Stimulated activated CD4-positive, alpha-beta T cell treated with anti-CD3 and anti-CD28 coated beads, TNF-alpha, amount 100 ng/mL, for 24 hours (primary cell): Measurements from ENCODE around the gene TRIP6.
"Not testable (repeated sequence)": the region's sequence is repeated elsewhere in the genome, so short reads cannot be mapped to it uniquely, and the experiment has no call there.

Experiments
- DNase-seq, 3 experiments: peaks; one replicate each; pipeline ENCODE4 v3.0.0-alpha.2; 2020; ENCODE audit warnings: low read depth in 3 of 3

TRIP6 gene

DNA sequence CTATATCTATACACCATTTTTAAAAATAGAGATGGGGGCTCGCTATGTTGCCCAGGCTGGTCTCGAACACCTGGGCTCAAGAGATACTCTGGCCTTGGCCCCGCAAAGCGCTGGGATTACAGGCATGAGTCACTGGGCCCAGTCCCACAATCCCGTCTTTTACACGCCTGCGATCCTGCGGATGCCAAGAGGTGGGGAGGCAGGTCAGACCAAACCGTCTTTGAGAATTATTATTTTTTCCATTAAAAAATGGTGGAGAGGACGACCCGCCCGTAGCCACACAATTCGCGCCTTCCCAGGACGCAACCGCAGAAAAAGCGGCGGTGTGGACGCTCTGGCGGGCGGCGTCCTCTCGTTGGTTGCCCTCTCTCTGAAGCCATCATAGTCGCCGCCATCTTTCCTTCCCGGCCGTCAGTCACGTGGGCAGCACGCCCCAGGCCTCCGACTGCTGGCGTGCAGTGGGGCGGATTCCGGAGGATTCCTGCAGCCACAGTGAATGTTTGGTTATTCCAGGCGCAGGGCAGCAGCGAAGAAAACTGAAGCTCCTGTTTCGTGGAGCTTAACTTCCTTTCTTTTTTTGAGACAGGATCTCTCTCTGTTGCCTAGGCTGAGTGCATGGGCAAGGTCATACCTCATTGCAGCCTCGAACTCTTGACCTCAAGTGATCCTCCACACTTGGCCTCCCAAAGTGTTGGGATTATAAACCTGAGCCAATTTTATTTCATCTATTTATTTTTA is 29.9 kb upstream of the TRIP6 start:
- DNase-seq = peak; percentile 64 to 80 (median 64)

DNA sequence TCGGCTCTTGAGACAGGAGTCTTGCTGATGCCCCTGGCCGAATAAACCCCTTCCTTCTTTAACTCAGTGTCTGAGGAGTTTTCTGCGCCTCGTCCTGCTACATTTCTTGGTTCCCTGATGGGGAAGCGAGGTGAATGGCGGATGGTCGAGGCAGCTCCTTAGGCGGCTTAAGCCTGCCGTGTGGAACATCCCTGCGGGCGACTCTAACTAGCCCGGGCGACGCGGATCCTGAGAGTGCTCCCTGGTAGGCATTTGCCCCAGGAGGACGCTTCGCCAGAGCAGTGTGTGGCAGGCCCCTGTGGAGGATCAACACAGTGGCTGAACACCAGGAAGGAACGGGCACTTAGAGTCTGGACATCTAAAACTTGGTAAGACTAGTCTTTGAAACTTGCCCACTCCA is 27.8 kb upstream of the TRIP6 start:
- DNase-seq = no peak

DNA sequence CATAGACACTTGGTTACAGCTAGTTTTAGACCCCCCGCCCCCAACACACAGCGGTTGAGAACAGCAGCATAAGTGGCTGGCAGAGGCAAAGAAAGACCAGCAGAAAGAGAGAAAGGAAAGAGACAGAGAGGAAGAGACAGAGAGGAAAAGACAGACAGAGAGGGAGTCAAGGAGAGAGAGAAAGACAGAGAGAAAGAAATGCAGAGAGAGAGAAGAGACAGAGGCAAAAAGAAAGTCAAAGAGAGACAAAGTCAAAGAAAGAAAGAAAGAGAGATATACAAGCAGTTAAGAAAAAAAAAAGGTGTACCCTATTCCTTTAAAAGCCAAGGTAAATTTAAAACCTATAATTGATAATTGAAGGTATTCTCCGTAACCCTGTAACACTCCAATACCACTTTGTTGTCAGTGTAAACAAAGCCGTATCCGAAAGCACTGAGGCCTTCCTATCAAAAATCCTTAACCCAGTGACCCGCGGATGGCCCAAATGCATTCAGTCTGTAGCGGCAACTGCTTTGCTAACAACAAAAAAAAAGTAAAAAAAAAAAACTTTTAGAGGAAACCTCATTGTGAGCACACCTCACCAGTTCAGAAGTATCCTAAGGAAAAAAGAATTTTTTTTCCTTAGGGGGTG is 26.6 kb upstream of the TRIP6 start:
- no peak for DNase-seq

DNA sequence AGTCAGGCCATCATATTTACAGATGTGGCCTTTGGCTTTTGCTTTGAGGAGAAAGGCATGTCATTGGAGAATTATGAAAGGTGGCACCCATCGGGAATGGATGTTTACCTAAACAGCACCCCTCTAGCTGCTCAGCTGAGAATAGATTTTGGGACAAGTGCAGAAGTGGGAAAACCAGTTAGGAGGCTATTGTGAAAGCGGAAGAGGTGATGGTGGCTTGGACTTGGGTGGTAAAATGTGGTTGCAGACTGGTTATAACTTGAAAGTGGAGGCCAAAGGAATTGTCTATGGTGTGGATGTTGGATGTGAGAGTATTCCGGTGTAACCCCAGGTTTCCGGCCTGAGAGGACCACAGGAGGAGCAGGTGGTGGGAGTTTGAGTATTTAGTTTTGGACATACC is 19.8 kb upstream of the TRIP6 start:
- DNase-seq = no peak

DNA sequence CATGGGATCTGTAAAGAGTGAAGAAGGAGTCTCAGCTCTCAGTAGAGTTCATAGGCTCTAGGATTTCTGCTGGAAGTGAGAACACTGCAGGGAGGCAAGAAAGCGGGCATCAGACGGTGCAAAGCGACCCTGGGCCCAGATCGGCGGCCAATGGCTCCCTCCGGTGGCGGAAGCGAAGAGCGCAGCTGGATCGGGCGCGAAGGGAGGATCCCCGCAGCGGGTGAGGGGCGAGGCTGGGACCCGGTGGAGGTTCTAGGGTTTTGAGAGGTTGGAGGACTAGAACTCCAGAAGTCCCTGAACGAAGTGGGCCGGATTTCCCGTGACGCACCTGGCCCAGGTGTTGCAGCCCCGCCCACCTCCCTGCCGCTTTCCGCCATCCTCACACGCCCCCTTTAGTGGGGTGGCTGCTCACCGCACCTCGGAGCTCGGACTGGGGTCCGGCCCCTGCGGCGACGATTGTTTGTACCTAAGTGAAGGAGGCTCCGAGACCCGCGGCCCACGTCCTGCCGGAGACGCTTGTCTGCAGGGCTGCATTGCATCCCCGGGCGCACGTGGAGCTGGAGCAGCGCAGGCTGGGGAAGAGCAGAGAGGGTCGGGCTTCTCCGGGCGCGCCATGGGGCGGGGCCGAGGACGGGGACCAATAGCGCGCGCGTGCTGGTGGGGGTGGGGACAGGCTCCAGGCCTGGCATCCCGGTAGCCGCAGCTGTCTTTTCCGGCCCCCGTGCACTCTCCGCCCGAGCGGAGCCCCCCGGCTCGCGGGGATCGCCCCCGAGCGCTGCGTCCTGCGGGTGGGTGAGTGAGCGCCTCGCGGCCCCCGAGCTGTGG is 14.9 kb upstream of the TRIP6 start, which contains the start of gene SLC12A9:
SLC12A9 (plus strand) TSS at position 666 of the 825 bp plus-strand sequence. CDS start 1,485 bp downstream, outside the sequence.
- DNase-seq = peak; percentile 73 to 90 (median 74)

DNA sequence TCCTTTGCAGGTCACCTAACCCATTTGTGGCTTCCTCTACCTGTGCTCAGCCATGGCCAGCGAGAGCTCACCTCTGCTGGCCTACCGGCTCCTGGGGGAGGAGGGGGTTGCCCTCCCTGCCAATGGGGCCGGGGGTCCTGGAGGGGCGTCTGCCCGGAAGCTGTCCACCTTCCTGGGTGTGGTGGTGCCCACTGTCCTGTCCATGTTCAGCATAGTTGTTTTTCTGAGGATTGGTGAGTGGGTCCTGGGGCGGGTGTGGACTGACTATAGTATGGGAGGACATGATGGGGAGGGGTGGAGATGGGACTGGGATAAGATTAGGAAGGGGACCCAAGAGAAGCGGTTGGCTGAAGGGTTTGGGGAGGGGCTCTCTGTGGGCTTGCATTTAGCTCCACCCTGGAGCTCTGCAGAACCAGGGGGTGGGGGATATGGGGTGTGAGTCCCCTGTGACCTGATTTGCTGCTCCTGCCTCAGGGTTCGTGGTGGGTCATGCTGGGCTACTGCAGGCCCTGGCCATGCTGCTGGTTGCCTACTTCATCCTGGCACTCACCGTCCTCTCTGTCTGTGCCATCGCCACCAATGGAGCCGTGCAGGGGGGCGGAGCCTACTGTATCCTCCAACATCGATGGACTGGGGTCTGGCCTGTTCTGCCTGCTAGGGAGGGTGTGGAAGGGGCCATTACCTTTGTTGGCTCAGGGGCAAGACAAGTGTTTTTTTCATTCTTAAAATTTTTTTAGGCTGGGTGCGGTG is 12.9 kb upstream of the TRIP6 start:
- DNase-seq = no peak

DNA sequence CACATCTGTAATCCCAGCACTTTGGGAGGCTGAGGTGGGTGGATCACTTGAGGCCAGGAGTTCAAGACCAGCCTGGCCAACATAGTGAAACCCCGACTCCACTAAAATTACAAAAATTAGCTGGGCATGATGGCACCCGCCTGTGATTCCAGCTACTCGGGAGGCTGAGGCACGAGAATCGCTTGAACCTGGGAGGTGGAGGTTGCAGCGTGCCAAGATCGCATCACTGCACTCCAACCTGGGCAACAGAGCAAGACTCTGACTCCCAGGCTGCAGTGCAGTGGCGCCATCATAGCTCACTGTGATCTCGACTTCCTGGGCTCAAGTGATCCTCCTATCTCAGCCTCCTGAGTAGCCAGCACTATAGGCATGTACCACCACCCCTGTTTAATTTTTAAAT is 12.3 kb upstream of the TRIP6 start:
- DNase-seq = not testable (repeated sequence)

DNA sequence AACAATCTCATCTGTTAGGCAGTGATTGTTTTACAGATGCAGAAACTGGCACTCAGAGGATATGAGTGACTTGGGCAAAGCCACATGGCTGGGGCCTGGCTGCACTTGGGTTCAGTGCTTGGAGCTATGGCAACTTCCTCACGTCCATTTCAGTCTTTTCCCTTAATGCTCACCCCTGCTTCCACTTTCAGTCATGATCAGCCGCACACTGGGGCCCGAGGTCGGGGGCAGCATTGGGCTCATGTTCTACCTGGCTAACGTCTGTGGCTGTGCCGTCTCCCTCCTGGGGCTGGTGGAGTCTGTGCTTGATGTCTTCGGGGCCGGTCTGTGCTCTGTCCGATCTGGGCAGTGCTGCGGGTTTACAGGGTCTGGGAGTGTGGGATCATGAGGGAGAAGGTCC is 11.7 kb upstream of the TRIP6 start:
- DNase-seq = no peak

DNA sequence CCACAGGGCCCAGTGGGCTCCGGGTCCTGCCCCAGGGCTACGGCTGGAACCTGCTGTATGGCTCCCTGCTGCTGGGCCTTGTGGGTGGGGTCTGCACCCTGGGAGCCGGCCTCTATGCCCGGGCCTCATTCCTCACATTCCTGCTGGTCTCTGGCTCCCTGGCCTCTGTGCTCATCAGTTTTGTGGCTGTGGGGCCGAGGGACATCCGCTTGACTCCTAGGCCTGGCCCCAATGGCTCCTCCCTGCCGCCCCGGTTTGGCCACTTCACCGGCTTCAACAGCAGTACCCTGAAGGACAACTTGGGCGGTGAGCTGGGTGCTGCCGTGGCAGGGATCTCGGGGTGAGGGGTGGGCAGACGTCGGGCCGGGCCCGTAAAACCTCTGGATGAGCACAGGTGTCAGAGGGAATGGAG is 10.3 kb upstream of the TRIP6 start:
- DNase-seq = no peak

DNA sequence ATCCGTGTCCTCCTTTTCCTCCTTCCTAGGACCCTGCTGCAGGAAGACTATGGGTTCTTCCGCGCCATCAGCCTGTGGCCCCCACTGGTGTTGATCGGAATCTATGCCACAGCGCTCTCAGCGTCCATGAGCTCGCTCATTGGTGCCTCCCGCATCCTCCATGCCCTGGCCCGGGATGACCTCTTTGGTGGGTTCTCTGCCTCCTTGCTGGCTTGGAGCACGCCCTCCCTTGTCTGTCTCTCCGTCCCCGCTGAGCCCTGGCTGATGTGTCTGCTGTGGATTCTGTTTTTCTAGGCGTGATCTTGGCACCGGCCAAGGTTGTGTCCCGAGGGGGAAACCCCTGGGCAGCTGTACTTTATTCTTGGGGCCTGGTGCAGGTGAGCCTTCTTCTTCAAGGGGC is 7.3 kb upstream of the TRIP6 start:
- DNase-seq = no peak

DNA sequence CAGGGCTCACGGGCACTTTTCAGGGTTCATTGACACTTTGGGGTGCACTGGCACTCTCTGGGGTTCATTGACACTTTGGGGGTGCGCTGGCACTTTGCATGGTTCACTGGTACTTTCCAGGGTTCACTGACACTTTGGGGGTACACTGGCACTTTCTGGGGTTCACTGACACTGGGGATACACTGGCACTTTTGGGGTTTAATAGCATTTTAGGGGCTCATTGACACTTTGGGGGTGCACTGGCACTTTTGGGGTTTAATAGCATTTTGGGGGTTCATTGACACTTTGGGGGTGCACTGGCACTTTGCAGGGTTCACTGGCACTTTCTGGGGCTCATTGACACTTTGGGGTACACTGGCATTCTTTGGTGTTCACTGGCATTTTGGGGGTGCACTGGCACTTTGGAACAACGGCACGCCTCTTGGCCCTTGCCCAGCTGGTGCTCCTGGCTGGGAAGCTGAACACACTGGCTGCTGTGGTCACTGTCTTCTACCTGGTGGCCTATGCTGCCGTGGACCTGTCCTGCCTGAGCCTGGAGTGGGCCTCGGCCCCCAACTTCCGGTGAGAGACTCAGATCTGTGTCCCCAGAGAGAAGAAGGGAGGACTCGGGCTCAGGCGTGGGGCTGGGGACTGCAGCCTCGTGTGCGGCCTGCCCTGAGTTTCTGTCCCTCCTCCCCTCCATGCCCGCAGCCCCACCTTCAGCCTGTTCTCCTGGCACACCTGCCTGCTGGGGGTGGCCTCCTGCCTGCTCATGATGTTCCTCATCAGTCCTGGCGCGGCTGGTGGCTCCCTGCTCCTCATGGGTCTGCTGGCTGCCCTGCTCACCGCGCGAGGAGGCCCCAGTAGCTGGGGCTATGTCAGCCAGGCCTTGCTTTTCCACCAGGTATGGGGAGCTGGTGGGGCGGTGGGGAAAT is 6.2 kb upstream of the TRIP6 start:
- DNase-seq = no peak

DNA sequence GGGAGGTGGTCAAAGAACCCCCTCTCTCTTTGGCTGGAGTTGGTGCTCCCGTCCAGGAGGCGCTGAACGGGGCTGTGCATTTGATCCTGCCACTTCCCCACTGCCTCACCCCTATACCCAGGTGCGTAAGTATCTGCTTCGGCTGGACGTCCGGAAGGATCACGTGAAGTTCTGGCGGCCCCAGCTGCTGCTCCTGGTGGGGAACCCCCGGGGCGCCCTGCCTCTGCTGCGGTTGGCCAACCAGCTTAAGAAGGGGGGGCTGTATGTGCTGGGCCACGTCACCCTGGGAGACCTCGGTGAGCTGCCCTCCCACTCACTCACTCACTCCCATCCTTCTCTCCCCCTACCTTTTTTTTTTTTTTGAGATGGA is 5.6 kb upstream of the TRIP6 start:
- DNase-seq = no peak

DNA sequence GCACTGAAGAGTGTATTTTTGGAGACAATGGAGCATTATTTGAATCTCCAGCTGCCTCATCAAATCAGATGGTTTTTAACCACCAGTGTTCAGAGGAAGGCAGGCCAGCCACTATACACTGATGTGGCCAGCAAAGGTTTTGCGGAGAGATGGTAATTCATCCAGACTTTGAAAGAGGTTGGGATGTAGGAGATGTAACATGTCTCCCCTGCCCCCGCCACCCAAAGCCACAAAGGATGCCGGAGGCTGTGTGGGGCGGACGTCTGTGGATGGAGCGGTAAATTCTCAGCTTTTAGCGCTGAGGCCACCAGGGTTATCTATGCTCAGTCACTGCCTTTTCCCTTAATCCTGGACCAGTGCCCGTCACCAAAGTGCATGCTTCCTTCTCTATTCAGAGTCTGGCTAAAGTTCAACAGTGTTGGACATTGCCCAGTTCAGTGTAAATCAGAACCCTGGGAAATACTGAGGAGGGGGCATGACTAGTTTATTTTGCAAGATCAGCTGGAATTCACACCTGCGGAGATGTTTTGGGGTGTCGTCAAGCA is 3.7 kb upstream of the TRIP6 start:
- DNase-seq = no peak

DNA sequence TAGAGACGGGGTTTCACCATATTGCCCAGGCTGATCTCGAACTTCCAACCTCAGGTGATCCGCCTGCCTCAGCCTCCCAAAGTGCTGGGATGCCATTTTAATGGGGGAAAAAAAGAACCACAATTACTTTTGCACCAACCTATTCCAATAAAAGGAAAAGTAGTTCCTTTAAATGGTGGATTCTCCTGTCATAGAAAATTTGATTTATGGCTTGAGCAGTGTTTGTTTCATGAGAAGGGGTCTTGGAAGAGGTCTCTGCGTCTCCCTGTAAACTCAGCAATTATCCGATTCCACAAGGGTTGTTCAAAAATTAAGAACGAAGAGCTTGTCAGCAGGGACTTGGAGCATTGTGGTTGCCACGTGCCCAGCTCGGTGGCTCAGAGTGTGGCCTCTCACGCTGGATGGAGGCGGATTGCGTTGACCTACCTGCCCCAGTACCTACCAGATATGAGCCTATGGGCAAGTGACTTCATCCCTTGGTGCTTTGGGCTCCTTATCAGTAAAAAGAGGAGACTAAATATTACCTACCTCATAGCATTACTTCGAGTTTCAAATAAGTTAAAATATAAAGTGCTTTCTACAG is 2.8 kb upstream of the TRIP6 start:
- DNase-seq = no peak

DNA sequence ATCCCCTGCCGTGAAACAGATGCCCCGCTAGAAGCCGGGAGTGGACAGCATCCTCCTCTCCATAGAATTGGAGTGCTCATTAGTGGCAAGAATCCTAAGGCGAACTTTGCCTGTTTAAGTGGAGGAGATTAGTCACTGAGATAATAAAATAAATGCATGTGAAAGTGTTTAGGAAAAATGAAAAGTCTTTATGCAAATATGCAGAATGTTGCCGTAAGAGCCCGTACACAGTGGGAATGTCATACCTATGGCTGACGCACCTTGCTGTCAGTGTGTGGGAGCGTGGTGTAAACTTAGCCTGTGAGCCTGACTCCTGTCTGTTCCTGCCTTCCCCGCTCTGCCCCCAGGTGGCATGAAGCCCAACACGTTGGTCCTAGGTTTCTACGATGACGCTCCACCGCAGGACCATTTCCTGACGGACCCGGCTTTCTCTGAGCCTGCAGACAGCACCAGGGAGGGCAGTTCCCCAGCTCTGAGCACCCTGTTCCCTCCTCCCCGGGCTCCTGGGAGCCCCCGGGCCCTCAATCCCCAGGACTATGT is 1.7 kb upstream of the TRIP6 start:
- no peak for DNase-seq

DNA sequence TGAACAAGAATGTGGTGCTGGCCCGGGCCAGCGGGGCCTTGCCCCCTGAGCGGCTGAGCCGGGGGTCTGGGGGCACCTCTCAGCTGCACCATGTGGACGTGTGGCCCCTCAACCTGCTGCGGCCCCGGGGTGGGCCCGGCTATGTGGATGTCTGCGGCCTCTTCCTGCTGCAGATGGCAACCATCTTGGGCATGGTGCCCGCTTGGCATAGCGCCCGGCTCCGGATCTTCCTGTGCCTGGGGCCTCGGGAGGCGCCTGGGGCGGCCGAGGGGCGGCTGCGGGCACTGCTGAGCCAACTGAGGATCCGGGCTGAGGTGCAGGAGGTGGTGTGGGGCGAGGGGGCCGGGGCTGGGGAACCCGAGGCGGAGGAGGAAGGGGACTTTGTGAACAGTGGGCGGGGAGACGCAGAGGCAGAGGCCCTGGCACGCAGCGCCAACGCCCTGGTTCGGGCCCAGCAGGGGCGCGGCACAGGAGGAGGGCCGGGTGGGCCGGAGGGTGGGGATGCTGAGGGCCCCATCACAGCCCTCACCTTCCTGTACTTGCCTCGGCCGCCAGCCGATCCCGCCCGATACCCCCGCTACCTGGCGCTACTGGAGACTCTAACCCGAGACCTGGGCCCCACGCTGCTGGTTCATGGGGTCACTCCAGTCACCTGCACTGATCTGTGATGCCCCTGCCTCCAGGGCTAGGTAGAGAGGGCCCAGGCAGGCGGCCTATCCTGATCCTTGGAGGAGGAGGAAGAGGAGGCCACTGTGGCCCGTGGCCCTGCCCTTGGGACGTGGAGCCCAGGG is 1.1 kb upstream of the TRIP6 start:
- peak in 1 of 3 experiments; percentile 40 for DNase-seq

DNA sequence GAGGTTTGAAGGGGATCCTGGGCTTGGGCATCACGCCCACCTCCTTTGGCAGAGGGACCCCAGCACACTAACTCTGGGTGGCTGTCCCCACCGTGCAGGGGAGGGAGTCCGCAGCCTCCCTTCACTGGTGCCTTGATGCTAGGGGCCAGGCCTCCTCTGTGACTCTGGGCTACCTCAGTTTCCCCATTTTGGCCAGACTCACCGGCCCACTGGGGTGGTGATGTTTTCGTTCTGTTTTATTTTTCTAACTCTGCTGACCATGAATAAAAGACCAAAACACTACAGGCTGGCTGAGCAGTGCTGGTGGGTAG is 503 bp upstream of the TRIP6 start:
- DNase-seq = no peak

DNA sequence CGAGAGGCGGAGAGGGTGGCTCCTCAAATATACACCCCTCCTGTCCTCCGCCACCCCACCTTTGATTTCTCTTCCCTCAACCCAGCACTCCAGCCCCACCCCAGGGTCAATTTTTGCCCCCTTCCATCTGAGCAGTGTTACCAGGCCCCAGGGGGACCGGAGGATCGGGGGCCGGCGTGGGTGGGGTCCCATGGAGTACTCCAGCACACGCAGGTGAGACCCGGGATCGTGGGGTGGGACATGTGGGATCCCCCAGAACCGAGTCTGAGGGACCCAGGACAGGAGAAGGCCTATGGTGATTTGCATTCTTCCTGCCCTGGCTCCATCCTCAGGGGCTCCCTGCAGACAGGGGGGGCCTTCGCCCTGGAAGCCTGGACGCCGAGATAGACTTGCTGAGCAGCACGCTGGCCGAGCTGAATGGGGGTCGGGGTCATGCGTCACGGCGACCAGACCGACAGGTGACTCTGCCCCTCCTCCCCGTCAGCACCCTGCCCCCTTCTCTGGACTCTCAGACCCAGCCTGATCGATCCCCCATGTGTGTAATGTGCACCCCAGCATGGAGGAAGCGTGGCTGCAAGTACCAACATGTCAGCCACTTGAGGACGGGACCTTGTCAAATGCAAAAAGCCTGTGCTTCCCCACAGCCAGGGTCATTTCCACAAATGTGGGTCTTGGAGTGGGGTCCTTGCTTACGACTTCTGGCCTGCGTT is 744 bp downstream of the TRIP6 start:
- no peak for DNase-seq
